AG10803 (cell line): ENCODE results near the gene SLC49A4.
A peak's percentile ranks its signal among the peaks of the same experiment; 100 is the strongest.

ENCODE experiments used
- DNase-seq: peaks from one replicate; pipeline ENCODE4 v3.0.0; 2010; ENCODE audit warnings: low read depth
- H3K4me3 ChIP-seq: 2 replicates; pipeline ENCODE4 v1.5.1; 2011; ENCODE audit warnings: mild to moderate bottlenecking, low read length, control low read depth
- TF ChIP-seq, protein P1 (sequence below): conservative IDR thresholded peaks from 2 replicates; pipeline ENCODE4 v1.5.1; 2011; ENCODE audit warnings: mild to moderate bottlenecking, low read length, control low read depth, inconsistent platforms

SLC49A4 gene

DNA sequence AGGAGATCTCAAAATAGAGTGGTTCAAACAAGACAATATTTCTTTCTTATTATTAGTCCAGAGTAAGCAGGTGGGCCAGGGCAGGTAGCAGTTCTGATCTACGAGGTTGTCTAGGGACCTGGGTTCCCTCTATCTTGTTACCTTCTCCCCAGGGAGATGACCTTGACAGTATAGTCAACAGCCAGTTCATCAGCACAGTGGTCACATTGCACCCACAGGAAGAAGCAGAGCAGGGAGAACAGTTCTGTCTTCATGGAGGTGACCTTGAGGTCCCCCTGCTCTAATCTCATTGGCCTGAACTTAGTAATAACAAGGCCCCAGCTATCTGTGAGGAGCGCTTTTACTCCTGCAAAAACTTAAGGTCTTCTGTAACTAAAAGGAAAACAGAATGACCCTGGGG, 21.7 kb downstream of the SLC49A4 start:
- no peak for DNase-seq
- H3K4me3 ChIP-seq, result no peak overlapping the region
- TF ChIP-seq, protein P1, sequence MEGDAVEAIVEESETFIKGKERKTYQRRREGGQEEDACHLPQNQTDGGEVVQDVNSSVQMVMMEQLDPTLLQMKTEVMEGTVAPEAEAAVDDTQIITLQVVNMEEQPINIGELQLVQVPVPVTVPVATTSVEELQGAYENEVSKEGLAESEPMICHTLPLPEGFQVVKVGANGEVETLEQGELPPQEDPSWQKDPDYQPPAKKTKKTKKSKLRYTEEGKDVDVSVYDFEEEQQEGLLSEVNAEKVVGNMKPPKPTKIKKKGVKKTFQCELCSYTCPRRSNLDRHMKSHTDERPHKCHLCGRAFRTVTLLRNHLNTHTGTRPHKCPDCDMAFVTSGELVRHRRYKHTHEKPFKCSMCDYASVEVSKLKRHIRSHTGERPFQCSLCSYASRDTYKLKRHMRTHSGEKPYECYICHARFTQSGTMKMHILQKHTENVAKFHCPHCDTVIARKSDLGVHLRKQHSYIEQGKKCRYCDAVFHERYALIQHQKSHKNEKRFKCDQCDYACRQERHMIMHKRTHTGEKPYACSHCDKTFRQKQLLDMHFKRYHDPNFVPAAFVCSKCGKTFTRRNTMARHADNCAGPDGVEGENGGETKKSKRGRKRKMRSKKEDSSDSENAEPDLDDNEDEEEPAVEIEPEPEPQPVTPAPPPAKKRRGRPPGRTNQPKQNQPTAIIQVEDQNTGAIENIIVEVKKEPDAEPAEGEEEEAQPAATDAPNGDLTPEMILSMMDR, result no peak

DNA sequence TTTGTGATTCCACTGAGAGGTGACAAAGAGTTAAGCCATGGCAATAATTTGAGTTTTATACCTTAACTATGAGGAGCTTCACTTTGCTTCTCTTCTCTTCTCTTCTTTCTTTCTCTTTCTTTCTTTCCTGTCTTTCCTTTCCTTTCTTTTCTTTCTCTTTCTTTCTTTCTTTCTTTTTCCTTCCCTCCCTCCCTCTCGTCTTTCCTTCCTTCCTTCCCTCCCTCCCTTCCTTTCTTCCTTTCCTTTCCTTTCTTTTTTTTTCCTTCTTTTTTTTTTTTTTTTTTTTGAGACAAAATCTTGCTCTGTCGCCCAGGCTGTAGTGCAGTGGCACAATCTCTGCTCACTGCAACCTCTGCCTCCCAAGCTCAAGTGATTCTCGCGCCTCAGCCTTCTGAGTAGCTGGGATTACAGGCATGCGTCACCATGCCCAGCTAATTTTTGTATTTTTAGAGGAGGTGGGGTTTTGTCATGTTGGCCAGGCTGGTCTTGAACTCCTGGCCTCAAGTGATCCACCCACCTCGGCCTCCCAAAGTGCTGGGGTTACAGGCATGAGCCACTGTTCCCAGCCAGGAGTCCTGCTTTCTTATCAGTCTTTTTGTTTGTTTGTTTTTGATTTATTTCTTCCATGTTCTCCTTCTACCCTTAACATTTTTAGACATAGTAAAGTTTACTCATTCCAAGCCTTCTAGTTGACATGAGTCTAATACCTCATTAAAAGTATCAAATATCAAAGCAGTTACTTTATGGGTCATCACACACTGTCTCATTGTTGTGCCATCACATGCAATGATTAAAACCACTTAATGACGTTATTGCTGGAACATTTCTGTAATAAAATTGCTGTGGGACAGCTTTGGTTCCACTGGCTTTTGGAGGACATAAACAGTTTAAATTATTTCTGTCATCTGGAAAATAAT, 29.9 kb downstream of the SLC49A4 start:
- H3K4me3 ChIP-seq, result no peak overlapping the region
- TF ChIP-seq, protein P1, result no peak
- peak; percentile 21 for DNase-seq

DNA sequence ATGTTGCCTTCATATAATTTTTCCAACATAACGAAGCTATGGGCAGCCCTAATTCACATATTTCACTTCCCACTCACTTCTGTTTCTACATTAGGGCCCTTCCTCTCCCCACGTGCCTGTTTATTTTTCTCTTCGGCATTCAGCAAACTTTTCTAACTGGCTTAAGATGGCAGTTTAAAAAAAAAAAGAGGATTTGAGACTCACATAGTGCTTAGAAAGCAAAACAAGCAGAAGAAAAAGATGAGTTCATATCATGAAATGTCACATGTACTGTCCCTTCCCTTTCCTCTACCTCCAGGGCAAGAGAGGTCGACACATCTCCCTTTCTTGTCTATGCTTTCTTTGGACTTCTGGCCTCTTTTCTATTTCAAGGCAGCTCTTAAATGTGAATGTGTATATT, 30.6 kb downstream of the SLC49A4 start:
- DNase-seq, result no peak
- no peak overlapping the region for H3K4me3 ChIP-seq
- TF ChIP-seq, protein P1, result no peak

DNA sequence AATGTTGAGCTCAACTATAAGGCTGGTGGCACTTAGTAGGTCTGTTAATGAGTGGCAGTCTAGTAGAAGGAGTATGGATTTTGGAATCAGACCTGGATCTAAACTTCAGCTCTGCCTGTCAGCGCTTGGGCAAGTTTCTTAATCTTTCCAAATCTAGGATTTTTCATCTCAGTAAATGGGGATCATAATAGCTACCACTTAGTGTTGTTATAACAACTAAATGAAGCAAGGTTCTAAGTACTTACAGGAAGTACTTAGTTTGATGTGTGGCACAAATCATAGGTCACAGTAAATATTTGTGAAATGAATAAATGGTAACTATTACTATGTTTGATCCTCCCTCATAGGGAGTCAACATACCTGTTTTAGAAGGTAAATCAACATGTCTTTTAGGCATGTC, 31.4 kb downstream of the SLC49A4 start:
- H3K4me3 ChIP-seq, result no peak overlapping the region
- TF ChIP-seq, protein P1, result no peak
- no peak for DNase-seq

DNA sequence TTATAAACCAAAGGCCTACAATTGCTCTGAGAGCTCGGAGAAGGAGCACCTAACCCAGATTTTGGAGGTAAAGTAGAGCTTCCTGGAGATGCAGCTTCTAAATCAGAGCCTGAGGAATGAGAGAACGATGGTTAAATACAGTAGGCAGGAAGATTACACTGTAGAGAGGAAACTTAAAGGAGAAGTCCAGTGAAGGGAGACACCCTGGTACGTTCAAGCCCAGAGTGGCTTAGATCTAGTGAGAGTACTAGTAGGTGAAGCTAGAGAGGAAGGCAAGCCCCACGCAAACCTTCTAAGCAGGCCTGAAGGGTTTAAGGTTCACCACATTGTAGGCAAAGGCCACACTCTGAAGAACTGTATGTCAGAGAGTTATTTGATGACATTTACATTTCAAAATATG, 33.4 kb downstream of the SLC49A4 start:
- no peak for DNase-seq
- TF ChIP-seq, protein P1, result no peak
- H3K4me3 ChIP-seq, result no peak overlapping the region

DNA sequence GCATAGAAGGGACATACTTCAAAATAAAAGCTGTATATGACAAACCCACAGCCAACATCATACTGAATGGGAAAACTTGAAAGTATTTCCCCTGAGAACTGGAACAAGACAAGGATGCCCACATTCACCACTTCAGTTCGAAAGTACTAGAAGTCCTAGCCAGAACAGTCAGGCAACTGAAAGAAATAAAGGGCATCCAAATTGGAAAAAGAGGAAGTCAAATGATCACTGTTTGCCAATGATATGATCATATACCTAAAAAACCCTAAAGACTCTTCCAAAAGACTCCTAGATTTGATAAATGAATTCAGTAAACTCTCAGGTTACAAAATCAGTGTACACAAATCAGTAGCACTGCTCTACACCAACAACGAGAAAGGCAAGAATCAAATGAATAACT, 40.7 kb downstream of the SLC49A4 start:
- no peak for DNase-seq
- H3K4me3 ChIP-seq, result no peak overlapping the region
- TF ChIP-seq, protein P1, result no peak

DNA sequence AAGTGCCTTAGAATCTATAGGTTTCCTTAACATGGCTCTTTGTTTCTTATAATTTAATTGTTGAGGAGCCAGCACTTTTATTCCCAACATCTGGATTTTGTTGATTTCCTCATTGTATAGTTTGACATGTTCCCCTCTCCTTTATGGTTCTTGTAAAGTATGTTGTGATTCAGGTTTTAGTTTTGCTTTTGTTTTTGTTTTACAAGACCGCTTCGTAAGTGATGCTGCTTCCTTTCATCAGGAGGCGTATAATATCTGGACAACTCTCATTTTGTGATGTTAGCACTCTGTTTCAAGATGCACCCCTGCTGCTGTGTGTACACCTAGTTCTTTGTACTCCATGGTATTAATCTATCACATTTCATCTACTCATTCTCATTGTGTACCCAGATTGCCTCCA, 48.7 kb downstream of the SLC49A4 start:
- TF ChIP-seq, protein P1, result no peak
- DNase-seq, result no peak
- no peak overlapping the region for H3K4me3 ChIP-seq
